Tibial nerve (tissue), 4 donors: ENCODE data around the gene RFNG.

Source experiments
- CTCF ChIP-seq, 5 experiments: fragments of 200-600 bp in 3 of 5; fragments of 450-650 bp in 2 of 5; sonication (generic) in 3 of 5; IDR thresholded peaks; one replicate each; pipeline ENCODE4 v1.5.1; 2016 to 2019; ENCODE audit warnings: antibody characterized with exemption in 5 of 5, mild to moderate bottlenecking in 3 of 5, moderate library complexity in 2 of 5
- EP300 ChIP-seq, 2 donors: sonication (generic); formaldehyde crosslinking; IDR thresholded peaks; one replicate each; pipeline ENCODE4 v1.6.1; 2017; ENCODE audit warnings: antibody characterized with exemption in 2 of 2, mild to moderate bottlenecking in 1 of 2
- POLR2A ChIP-seq, 2 donors: fragments of 450-650 bp; IDR thresholded peaks; one replicate each; pipeline ENCODE4 v1.6.1; 2017; ENCODE audit warnings: antibody characterized with exemption in 2 of 2, mild to moderate bottlenecking in 2 of 2, moderate library complexity in 2 of 2

- TF ChIP-seq CTCF (IDR thresholded peaks at IDR 0.05): peak; percentile 45 to 94 (median 70)
- no peak for TF ChIP-seq POLR2A (IDR thresholded peaks at IDR 0.05)
- TF ChIP-seq EP300 (IDR thresholded peaks at IDR 0.05): no peak
Measured at GRCh38 chr17:82021107-82021899, 30.3 kb downstream of the RFNG start.
